PC-3 (cell line): Measurements from ENCODE around the gene TCFL5. TPM values are rescaled to one million over a fixed set of nuclear protein-coding genes. Genes with fewer than 3 reads are reported as not detected.

Source experiments
- ATAC-seq: fragments of 200-7000 bp; cut with Tn5 transposase; 2 replicates; pipeline ENCODE4 v1.9.1; 2020; ENCODE audit warnings: mild to moderate bottlenecking, moderate library complexity
- BruUV-seq: library from RNA; stranded (reverse); fragments of 400-500 nt; replicated peaks from 2 replicates; lab custom pipeline; 2021; lab: Mats Ljungman, UMichigan
- CTCF ChIA-PET: fragments of 300-600 bp; sonication (Branson Sonifier 250); formaldehyde crosslinking; loops from one replicate; lab custom pipeline; 2022; ENCODE audit warnings: antibody characterized with exemption; lab: Charles Lee
- POLR2A ChIA-PET: fragments of 300-600 bp; sonication (Branson Sonifier 250); formaldehyde crosslinking; loops from one replicate; lab custom pipeline; 2022; ENCODE audit warnings: antibody characterized with exemption; ENCODE audit not compliant: unreplicated experiment; lab: Charles Lee
- DNase-seq: peaks from one replicate; pipeline ENCODE4 v3.0.0-alpha.2; 2015
- H2AFZ ChIP-seq: fragments of 300-600 bp; sonication (generic); 2 replicates; pipeline ENCODE4 v1.6.0; 2016; ENCODE audit warnings: antibody characterized with exemption, low read length
- H3F3A ChIP-seq: fragments of 300-600 bp; sonication (generic); one replicate; pipeline ENCODE4 v1.6.0; 2017; ENCODE audit warnings: antibody characterized with exemption, low read length, control low read depth, mild to moderate bottlenecking; ENCODE audit not compliant: unreplicated experiment
- H3K27ac ChIP-seq: fragments of 300-600 bp; sonication (generic); 2 replicates; pipeline ENCODE4 v1.5.1; 2016; ENCODE audit warnings: mild to moderate bottlenecking, low read length
- H3K27me3 ChIP-seq: fragments of 300-600 bp; sonication (generic); 2 replicates; pipeline ENCODE4 v1.6.1; 2016; ENCODE audit warnings: low read length, mixed read lengths
- H3K36me3 ChIP-seq: fragments of 300-600 bp; sonication (generic); 2 replicates; pipeline ENCODE4 v1.6.1; 2016; ENCODE audit warnings: low read depth, mixed run types, low read length, mixed read lengths
- H3K4me1 ChIP-seq: fragments of 300-600 bp; sonication (generic); 2 replicates; pipeline ENCODE4 v1.5.1; 2016; ENCODE audit warnings: low read length; ENCODE audit not compliant: insufficient read depth
- H3K4me2 ChIP-seq: fragments of 300-600 bp; sonication (generic); 2 replicates; pipeline ENCODE4 v1.6.0; 2016; ENCODE audit warnings: low read length
- H3K4me3 ChIP-seq: fragments of 300-600 bp; sonication (generic); 2 replicates; pipeline ENCODE4 v1.5.1; 2016; ENCODE audit warnings: mild to moderate bottlenecking, low read length, mixed read lengths
- H3K79me2 ChIP-seq: fragments of 300-600 bp; sonication (generic); 2 replicates; pipeline ENCODE4 v1.6.1; 2017; ENCODE audit warnings: low read length, mixed read lengths
- H3K9ac ChIP-seq: fragments of 300-600 bp; sonication (generic); 2 replicates; pipeline ENCODE4 v1.6.0; 2016; ENCODE audit warnings: mild to moderate bottlenecking, low read length
- H3K9me2 ChIP-seq: fragments of 300-600 bp; sonication (generic); replicated peaks from 2 replicates; pipeline ENCODE4 v1.6.1; 2016; ENCODE audit warnings: mixed run types, low read length, mixed read lengths
- H3K9me3 ChIP-seq: fragments of 300-600 bp; sonication (generic); 2 replicates; pipeline ENCODE4 v1.6.1; 2016; ENCODE audit warnings: low read length, mixed read lengths
- H4K20me1 ChIP-seq: fragments of 300-600 bp; sonication (generic); 2 replicates; pipeline ENCODE4 v1.6.1; 2016; ENCODE audit warnings: low read length, mixed read lengths
- EZH2 ChIP-seq: fragments of 300-600 bp; sonication (generic); IDR thresholded peaks from one replicate; pipeline ENCODE4 v1.6.1; 2017; ENCODE audit warnings: antibody characterized with exemption, mild to moderate bottlenecking, low read length; ENCODE audit not compliant: unreplicated experiment
- EZH2phosphoT487 ChIP-seq: fragments of 300-600 bp; sonication (generic); IDR thresholded peaks from 2 replicates; pipeline ENCODE4 v1.6.1; 2018; ENCODE audit warnings: mild to moderate bottlenecking, antibody characterized with exemption, low read length, borderline replicate concordance
- intact Hi-C: fragments of 100-400 bp; cut with micrococcal nuclease; formaldehyde crosslinking; loops from 2 replicates; pipeline ENCODE4 v1.9.0; 2023
- total RNA-seq: library from RNA; depleted of rRNA; stranded (reverse); fragments of >200 nt; gene quantifications from 2 replicates; pipeline ENCODE4 v1.2.3, GENCODE V29; 2014
- TF ChIP-seq, protein P1 (sequence below): fragments of 300-600 bp; sonication (generic); conservative IDR thresholded peaks from 2 replicates; pipeline ENCODE4 v1.5.1; 2017; ENCODE audit warnings: antibody characterized with exemption, low read depth, mild to moderate bottlenecking, low read length

The TCFL5 gene
- total RNA-seq, 1 experiment from 2014 or later, result 15.8 TPM

DNA sequence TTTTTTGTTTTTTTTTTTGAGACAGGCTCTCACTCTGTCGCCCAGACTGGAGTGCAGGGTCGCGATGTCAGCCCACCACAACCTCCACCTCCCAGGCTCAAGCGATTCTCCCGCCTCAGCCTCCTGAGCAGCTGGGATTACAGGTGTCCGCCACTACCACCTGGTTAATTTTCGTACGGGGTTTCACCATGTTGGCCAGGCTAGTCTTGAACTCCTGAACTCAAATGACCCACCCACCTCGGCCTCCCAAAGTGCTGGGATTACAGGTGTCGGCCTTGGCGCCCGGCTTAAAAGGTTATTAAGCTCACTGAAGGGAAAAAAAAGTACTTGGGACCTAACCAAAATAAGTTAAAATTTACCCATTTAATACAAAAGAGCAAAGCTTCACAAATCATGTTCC is 1.9 kb downstream of the TCFL5 start:
- Histone ChIP-seq H3F3A (no peaks in the 10 kb centered on the region), H3K4me2 (peak overlapping the region; percentile 98), H3K4me3 (peak overlapping the region; percentile 81), H3K9me3 (no peaks in the 10 kb centered on the region), H3K36me3 (peaks cover 3% of the 10 kb centered on the region; the same call in 1 of the 2 replicates), H3K79me2 (peaks cover 48% of the 10 kb centered on the region), H3K27me3 (no peaks in the 10 kb centered on the region), H3K4me1 (peaks cover 16% of the 10 kb centered on the region), H3K9me2 (no peaks in the 10 kb centered on the region), H2AFZ (no peak overlapping the region), H4K20me1 (peaks cover 14% of the 10 kb centered on the region), H3K9ac (peak overlapping the region; percentile 76; the same call in 1 of the 2 replicates), H3K27ac (no peak overlapping the region)
- ATAC-seq (no peak), DNase-seq (no peak)
- TF ChIP-seq, protein P1, sequence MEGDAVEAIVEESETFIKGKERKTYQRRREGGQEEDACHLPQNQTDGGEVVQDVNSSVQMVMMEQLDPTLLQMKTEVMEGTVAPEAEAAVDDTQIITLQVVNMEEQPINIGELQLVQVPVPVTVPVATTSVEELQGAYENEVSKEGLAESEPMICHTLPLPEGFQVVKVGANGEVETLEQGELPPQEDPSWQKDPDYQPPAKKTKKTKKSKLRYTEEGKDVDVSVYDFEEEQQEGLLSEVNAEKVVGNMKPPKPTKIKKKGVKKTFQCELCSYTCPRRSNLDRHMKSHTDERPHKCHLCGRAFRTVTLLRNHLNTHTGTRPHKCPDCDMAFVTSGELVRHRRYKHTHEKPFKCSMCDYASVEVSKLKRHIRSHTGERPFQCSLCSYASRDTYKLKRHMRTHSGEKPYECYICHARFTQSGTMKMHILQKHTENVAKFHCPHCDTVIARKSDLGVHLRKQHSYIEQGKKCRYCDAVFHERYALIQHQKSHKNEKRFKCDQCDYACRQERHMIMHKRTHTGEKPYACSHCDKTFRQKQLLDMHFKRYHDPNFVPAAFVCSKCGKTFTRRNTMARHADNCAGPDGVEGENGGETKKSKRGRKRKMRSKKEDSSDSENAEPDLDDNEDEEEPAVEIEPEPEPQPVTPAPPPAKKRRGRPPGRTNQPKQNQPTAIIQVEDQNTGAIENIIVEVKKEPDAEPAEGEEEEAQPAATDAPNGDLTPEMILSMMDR, result no peak
- no peak for TF ChIP-seq EZH2phosphoT487
- no peak for TF ChIP-seq EZH2
- intact Hi-C loops, result loop anchor here (1.0 kb wide), 1 partner anchor 37 kb away; no protein-coding TSS in a partner anchor
- CTCF ChIA-PET, result interaction anchor here (0.6 kb wide), 1 partner anchor 65 kb away, joined by 3 read pairs; no protein-coding TSS in a partner anchor
- POLR2A ChIA-PET, result no interaction called here
- BruUV-seq, result TSS peak; percentile 31

DNA sequence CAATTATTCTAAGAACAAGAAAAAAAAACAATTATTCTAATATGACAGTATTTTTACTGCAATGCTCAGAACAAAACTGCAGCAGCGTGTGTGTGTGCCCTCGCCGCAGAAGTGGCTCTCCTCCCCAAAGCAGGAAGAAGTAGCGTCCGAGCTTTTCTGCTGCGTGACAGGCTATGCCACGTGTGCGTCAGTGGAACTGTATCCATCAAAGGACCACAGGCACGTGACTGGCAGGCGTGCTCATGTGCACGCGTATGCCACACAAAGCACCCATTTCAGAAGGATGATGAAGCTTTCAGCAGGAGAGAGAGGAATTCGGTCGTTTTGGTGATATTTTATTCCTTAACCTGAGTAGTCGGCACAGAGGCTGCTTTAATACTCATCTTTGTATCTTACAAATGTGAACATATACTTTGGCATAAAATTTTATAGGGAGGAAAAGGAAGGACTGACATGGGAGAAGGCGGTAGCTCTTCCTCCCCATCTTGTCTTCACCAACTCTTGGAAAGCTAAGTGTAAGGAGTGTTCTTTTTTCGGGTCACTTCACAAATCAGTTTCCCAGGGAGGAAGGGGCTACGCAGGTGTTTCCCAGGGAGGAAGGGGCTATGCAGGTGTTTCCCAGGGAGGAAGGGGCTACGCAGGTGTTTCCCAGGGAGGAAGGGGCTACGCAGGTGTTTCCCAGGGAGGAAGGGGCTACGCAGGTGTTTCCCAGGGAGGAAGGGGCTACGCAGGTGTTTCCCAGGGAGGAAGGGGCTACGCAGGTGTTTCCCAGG is 3.4 kb downstream of the TCFL5 start:
- Histone ChIP-seq H3K4me2 (no peak overlapping the region), H3K9ac (no peak overlapping the region), H3K9me2 (no peaks in the 10 kb centered on the region), H3K4me3 (no peak overlapping the region), H4K20me1 (peaks cover 21% of the 10 kb centered on the region), H3K27ac (no peak overlapping the region), H3K36me3 (peaks cover 14% of the 10 kb centered on the region; the same call in 1 of the 2 replicates), H3K27me3 (no peaks in the 10 kb centered on the region), H3F3A (no peaks in the 10 kb centered on the region), H3K79me2 (peaks cover 60% of the 10 kb centered on the region), H3K9me3 (no peaks in the 10 kb centered on the region), H3K4me1 (peaks cover 16% of the 10 kb centered on the region), H2AFZ (no peak overlapping the region)
- no TSS peak for BruUV-seq
- CTCF ChIA-PET, result no interaction called here
- no peak for TF ChIP-seq EZH2phosphoT487
- TF ChIP-seq, protein P1, result no peak
- no peak for TF ChIP-seq EZH2
- POLR2A ChIA-PET, result no interaction called here
- intact Hi-C loops, result no loop called here
- DNase-seq (no peak), ATAC-seq (no peak)
